Measurements from ENCODE around the gene RTTN. TPM values are rescaled to one million over a fixed set of nuclear protein-coding genes. Genes with fewer than 3 reads are reported as not detected.
A peak's percentile ranks its signal among the peaks of the same experiment; 100 is the strongest.

The RTTN gene
- total and polyA plus RNA-seq, 2 of the 13 experiments (the other 11 are each of a cell fraction or from before 2014, with no cell fraction given) = 5.4 to 18.7 TPM

DNA sequence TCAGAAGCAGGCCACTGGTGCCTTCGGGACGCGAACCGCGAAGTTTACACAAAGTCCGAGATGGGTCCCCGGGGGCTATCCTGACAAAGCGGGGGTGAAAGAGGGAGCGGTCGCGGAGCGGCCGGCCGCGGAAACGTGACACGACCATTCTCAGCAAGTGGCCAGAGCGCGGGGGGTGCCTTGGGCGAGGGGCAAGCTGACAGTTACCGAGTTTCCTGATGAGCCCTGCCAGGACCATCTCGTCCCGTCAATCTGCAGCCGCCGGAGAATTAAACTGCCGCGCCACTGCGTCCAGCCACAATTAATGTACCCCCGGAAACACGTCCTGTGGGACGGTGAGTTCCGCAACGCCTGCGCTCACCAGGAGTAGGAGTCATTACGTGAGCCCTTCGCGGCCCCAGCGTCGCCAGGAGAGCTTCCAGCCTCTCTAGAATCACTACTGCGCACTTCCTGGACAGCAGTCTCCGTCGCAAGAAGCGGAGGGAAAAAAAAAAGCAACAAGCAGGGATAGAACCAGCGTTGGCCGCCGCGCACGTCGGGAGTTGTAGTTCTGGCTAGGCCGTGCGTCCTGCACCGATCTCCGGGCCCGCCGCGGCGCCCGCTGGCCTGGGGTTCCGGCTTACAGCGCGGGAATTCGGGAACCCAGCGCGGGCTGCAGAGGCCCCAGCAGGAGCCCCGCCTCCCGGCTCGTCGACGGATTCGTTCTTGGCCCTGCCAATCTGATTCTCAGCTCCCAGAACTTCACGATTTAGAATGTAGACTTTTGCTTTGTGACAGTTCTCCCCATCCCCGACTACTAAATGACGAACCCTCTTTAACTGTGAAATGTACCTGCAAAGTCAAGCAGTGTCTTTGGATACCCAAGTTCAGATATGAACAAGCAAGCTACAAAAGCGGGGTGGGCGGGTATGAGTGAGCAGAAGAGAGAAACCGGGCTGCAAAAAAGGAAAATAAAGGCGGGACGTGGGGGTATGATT, at the start of gene RTTN (continued):
- TF ChIP-seq, protein P1, sequence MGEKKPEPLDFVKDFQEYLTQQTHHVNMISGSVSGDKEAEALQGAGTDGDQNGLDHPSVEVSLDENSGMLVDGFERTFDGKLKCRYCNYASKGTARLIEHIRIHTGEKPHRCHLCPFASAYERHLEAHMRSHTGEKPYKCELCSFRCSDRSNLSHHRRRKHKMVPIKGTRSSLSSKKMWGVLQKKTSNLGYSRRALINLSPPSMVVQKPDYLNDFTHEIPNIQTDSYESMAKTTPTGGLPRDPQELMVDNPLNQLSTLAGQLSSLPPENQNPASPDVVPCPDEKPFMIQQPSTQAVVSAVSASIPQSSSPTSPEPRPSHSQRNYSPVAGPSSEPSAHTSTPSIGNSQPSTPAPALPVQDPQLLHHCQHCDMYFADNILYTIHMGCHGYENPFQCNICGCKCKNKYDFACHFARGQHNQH (CRISPR knock-in tag; IDR thresholded peaks at IDR 0.05) = peak; percentile 99
- no peak for TF ChIP-seq TEAD2 (CRISPR knock-in tag; IDR thresholded peaks at IDR 0.05)
- TF ChIP-seq CC2D1A (CRISPR knock-in tag; IDR thresholded peaks at IDR 0.05) = no peak
- TF ChIP-seq ATRX (CRISPR knock-in tag; IDR thresholded peaks at IDR 0.05; ENCODE audit: borderline replicate concordance) = no peak
- peak; percentile 96 for TF ChIP-seq MIXL1 (CRISPR knock-in tag; IDR thresholded peaks at IDR 0.05)
- TF ChIP-seq, protein P2, sequence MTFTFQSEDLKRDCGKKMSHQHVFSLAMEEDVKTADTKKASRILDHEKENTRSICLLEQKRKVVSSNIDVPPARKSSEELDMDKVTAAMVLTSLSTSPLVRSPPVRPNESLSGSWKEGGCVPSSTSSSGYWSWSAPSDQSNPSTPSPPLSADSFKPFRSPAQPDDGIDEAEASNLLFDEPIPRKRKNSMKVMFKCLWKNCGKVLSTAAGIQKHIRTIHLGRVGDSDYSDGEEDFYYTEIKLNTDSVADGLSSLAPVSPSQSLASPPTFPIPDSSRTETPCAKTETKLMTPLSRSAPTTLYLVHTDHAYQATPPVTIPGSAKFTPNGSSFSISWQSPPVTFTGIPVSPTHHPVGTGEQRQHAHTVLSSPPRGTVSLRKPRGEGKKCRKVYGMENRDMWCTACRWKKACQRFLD (CRISPR knock-in tag; IDR thresholded peaks at IDR 0.05; ENCODE audit: borderline replicate concordance) = peak; percentile 78; the same call in 1 of the 2 replicates
- no peak for TF ChIP-seq SMARCE1 (IDR thresholded peaks at IDR 0.05; ENCODE audit: borderline replicate concordance)
- peak; percentile 86 for TF ChIP-seq ZNF563 (CRISPR knock-in tag; IDR thresholded peaks at IDR 0.05)
- TF ChIP-seq, protein P3, sequence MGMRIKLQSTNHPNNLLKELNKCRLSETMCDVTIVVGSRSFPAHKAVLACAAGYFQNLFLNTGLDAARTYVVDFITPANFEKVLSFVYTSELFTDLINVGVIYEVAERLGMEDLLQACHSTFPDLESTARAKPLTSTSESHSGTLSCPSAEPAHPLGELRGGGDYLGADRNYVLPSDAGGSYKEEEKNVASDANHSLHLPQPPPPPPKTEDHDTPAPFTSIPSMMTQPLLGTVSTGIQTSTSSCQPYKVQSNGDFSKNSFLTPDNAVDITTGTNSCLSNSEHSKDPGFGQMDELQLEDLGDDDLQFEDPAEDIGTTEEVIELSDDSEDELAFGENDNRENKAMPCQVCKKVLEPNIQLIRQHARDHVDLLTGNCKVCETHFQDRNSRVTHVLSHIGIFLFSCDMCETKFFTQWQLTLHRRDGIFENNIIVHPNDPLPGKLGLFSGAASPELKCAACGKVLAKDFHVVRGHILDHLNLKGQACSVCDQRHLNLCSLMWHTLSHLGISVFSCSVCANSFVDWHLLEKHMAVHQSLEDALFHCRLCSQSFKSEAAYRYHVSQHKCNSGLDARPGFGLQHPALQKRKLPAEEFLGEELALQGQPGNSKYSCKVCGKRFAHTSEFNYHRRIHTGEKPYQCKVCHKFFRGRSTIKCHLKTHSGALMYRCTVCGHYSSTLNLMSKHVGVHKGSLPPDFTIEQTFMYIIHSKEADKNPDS (CRISPR knock-in tag; IDR thresholded peaks at IDR 0.05) = peak; percentile 75; the same call in 1 of the 2 replicates
- TF ChIP-seq, protein P4, sequence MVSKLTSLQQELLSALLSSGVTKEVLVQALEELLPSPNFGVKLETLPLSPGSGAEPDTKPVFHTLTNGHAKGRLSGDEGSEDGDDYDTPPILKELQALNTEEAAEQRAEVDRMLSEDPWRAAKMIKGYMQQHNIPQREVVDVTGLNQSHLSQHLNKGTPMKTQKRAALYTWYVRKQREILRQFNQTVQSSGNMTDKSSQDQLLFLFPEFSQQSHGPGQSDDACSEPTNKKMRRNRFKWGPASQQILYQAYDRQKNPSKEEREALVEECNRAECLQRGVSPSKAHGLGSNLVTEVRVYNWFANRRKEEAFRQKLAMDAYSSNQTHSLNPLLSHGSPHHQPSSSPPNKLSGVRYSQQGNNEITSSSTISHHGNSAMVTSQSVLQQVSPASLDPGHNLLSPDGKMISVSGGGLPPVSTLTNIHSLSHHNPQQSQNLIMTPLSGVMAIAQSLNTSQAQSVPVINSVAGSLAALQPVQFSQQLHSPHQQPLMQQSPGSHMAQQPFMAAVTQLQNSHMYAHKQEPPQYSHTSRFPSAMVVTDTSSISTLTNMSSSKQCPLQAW (CRISPR knock-in tag; IDR thresholded peaks at IDR 0.05) = peak; percentile 51; the same call in 1 of the 2 replicates
- TF ChIP-seq, protein P5, sequence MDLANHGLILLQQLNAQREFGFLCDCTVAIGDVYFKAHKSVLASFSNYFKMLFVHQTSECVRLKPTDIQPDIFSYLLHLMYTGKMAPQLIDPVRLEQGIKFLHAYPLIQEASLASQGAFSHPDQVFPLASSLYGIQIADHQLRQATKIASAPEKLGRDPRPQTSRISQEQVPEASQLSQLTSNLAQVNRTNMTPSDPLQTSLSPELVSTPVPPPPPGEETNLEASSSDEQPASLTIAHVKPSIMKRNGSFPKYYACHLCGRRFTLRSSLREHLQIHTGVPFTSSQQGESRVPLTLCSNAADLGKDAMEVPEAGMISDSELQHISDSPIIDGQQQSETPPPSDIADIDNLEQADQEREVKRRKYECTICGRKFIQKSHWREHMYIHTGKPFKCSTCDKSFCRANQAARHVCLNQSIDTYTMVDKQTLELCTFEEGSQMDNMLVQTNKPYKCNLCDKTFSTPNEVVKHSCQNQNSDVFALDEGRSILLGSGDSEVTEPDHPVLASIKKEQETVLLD (CRISPR knock-in tag; IDR thresholded peaks at IDR 0.05; ENCODE audit: low read depth) = no peak
- TF ChIP-seq CBX5 (CRISPR knock-in tag; IDR thresholded peaks at IDR 0.05; ENCODE audit: borderline replicate concordance) = peak; percentile 89; the same call in 1 of the 2 replicates
